OCI-LY3 (cell line): Measurements from ENCODE around the gene TRUB2.
"Not testable (repeated sequence)": the region's sequence is repeated elsewhere in the genome, so short reads cannot be mapped to it uniquely, and the experiment has no call there.

ENCODE experiments used
- CTCF ChIP-seq: fragments of 200-600, 300-600 bp; sonication (generic); IDR thresholded peaks from 2 replicates; pipeline ENCODE4 v1.5.1; 2014; ENCODE audit warnings: antibody characterized with exemption, low read length, low read depth
- EZH2phosphoT487 ChIP-seq: fragments of 200-600 bp; shearing (Covaris generic); IDR thresholded peaks from 2 replicates; pipeline ENCODE4 v1.6.1; 2018; ENCODE audit warnings: antibody characterized with exemption, mixed run types, low read depth

- TF ChIP-seq EZH2phosphoT487, CTCF: not testable (repeated sequence)
Observed at GRCh38 chr9:128279088-128280073, 42.9 kb downstream of the TRUB2 start.
